Neural progenitor cell (in vitro differentiated cells): Measurements from ENCODE around the gene SLC35A2. TPM values are rescaled to one million over a fixed set of nuclear protein-coding genes. Genes with fewer than 3 reads are reported as not detected.
A peak's percentile ranks its signal among the peaks of the same experiment; 100 is the strongest.

Experiments
- DNase-seq: peaks from one replicate; pipeline ENCODE4 v3.0.0-alpha.2; 2016; ENCODE audit warnings: low spot score
- H2AFZ ChIP-seq: fragments of 200-600 bp; sonication (generic); replicated peaks from 2 replicates; pipeline ENCODE4 v1.6.1; 2016; ENCODE audit warnings: antibody characterized with exemption
- H3F3A ChIP-seq: fragments of 200-600 bp; sonication (generic); 2 replicates; pipeline ENCODE4 v1.6.1; 2016; ENCODE audit warnings: antibody characterized with exemption, low read depth
- H3K27ac ChIP-seq: fragments of 200-600 bp; sonication (generic); 2 replicates; pipeline ENCODE4 v1.5.1; 2016; ENCODE audit warnings: mild to moderate bottlenecking
- H3K27me3 ChIP-seq: fragments of 200-600 bp; sonication (generic); 2 replicates; pipeline ENCODE4 v1.6.1; 2016; ENCODE audit warnings: mild to moderate bottlenecking, moderate library complexity
- H3K36me3 ChIP-seq: fragments of 200-600 bp; sonication (generic); 2 replicates; pipeline ENCODE4 v1.5.1; 2016
- H3K4me1 ChIP-seq: fragments of 200-600 bp; sonication (generic); 2 replicates; pipeline ENCODE4 v1.6.1; 2016; ENCODE audit warnings: mixed run types
- H3K4me2 ChIP-seq: fragments of 200-600 bp; sonication (generic); 2 replicates; pipeline ENCODE4 v1.6.1; 2016
- H3K4me3 ChIP-seq: fragments of 200-600 bp; sonication (generic); 2 replicates; pipeline ENCODE4 v1.5.1; 2016
- H3K79me2 ChIP-seq: fragments of 200-600 bp; sonication (generic); 2 replicates; pipeline ENCODE4 v1.6.1; 2016; ENCODE audit warnings: low read depth
- H3K9ac ChIP-seq: fragments of 200-600 bp; sonication (generic); 2 replicates; pipeline ENCODE4 v1.6.1; 2016
- H3K9me3 ChIP-seq: fragments of 200-600 bp; sonication (generic); 2 replicates; pipeline ENCODE4 v1.5.1; 2016; ENCODE audit warnings: low read depth
- H4K20me1 ChIP-seq: fragments of 200-600 bp; sonication (generic); 2 replicates; pipeline ENCODE4 v1.6.1; 2016; ENCODE audit warnings: low read depth
- H3K27ac Mint-ChIP-seq: 3 replicates; pipeline ENCODE4 v1.8.0; 2021; ENCODE audit warnings: mixed read lengths
- H3K27me3 Mint-ChIP-seq: 2 replicates; pipeline ENCODE4 v1.8.0; 2022; ENCODE audit warnings: low read depth, mild to moderate bottlenecking, inconsistent platforms, moderate library complexity, mixed read lengths; ENCODE audit not compliant: insufficient read depth
- H3K36me3 Mint-ChIP-seq: 3 replicates; pipeline ENCODE4 v1.8.0; 2021; ENCODE audit warnings: mixed read lengths
- H3K4me1 Mint-ChIP-seq: 3 replicates; pipeline ENCODE4 v1.8.0; 2021; ENCODE audit warnings: mixed read lengths
- H3K4me3 Mint-ChIP-seq: 3 replicates; pipeline ENCODE4 v1.8.0; 2021; ENCODE audit warnings: mild to moderate bottlenecking, moderate library complexity, mixed read lengths
- H3K9me3 Mint-ChIP-seq: 3 replicates; pipeline ENCODE4 v1.8.0; 2020; ENCODE audit warnings: mixed read lengths
- CTCF ChIP-seq: fragments of 200-600 bp; sonication (generic); IDR thresholded peaks from 2 replicates; pipeline ENCODE4 v1.5.1; 2017; ENCODE audit warnings: antibody characterized with exemption, mild to moderate bottlenecking
- EZH2 ChIP-seq: fragments of 200-600 bp; sonication (generic); IDR thresholded peaks from 2 replicates; pipeline ENCODE4 v1.6.1; 2017; ENCODE audit warnings: antibody characterized with exemption, mild to moderate bottlenecking, moderate library complexity
- EZH2phosphoT487 ChIP-seq: fragments of 200-600 bp; sonication (generic); IDR thresholded peaks from 2 replicates; pipeline ENCODE4 v1.6.1; 2017; ENCODE audit warnings: antibody characterized with exemption
- total RNA-seq: library from RNA; depleted of rRNA; stranded (reverse); fragments of >200 nt; gene quantifications from 2 replicates; pipeline ENCODE4 v1.2.3, GENCODE V29; 2015; ENCODE audit warnings: low replicate concordance

Gene SLC35A2
- total RNA-seq, 1 donor from 2014 or later: 8.6 TPM

GRCh38 chrX:48957827-48958634 lies 46.6 kb upstream of the SLC35A2 start:
- Histone ChIP-seq H3K4me2 (peak overlapping the region; percentile 80), H3F3A (peaks cover 6% of the 10 kb centered on the region), H3K36me3 (no peaks in the 10 kb centered on the region), H3K27ac (peak overlapping the region; percentile 99), H2AFZ (peak overlapping the region; percentile 88), H3K27me3 (no peaks in the 10 kb centered on the region), H3K9me3 (no peaks in the 10 kb centered on the region), H3K79me2 (peaks cover 41% of the 10 kb centered on the region), H4K20me1 (peaks cover 18% of the 10 kb centered on the region), H3K9ac (peak overlapping the region; percentile 80), H3K4me3 (peak overlapping the region; percentile 60), H3K4me1 (no peaks in the 10 kb centered on the region)
- Mint-ChIP-seq H3K9me3 (peaks cover 18% of the 10 kb centered on the region), H3K27me3 (peaks cover 12% of the 10 kb centered on the region), H3K36me3 (peaks cover 3% of the 10 kb centered on the region), H3K27ac (peak overlapping the region; percentile 100), H3K4me3 (peak overlapping the region; percentile 99), H3K4me1 (peaks cover 17% of the 10 kb centered on the region)
- DNase-seq: peak; percentile 97
- TF ChIP-seq EZH2phosphoT487 (no peak), CTCF (no peak), EZH2 (no peak)

- Histone ChIP-seq H4K20me1 (peaks cover 24% of the 10 kb centered on the region), H3K27me3 (no peaks in the 10 kb centered on the region), H3K4me1 (no peaks in the 10 kb centered on the region), H3F3A (peaks cover 6% of the 10 kb centered on the region), H3K36me3 (no peaks in the 10 kb centered on the region), H2AFZ (peak within 1 kb of the TSS; percentile 88), H3K27ac (peak within 1 kb of the TSS; percentile 99), H3K4me3 (peak within 1 kb of the TSS; percentile 60), H3K9ac (peak within 1 kb of the TSS; percentile 80), H3K9me3 (no peaks in the 10 kb centered on the region), H3K4me2 (peak within 1 kb of the TSS; percentile 80), H3K79me2 (peaks cover 47% of the 10 kb centered on the region)
- Mint-ChIP-seq H3K27me3 (peaks cover 12% of the 10 kb centered on the region), H3K4me1 (peaks cover 17% of the 10 kb centered on the region), H3K27ac (peak within 1 kb of the TSS; percentile 100), H3K4me3 (peak within 1 kb of the TSS; percentile 99), H3K36me3 (peaks cover 3% of the 10 kb centered on the region), H3K9me3 (peaks cover 15% of the 10 kb centered on the region)
- TF ChIP-seq CTCF (no peak), EZH2phosphoT487 (no peak)
- no peak for DNase-seq
These were observed 46.0 kb upstream of the SLC35A2 start, which contains the start of gene OTUD5 for GRCh38 chrX:48957477-48957826. Gene OTUD5 (minus strand): TSS chrX:48957607. CDS start chrX:48957570, 37 bp downstream.

- Histone ChIP-seq H3K79me2 (peaks cover 53% of the 10 kb centered on the region), H4K20me1 (peaks cover 26% of the 10 kb centered on the region), H3K4me3 (peak overlapping the region; percentile 60), H3K9ac (peak overlapping the region; percentile 80), H3K4me1 (no peaks in the 10 kb centered on the region), H3K27ac (no peak overlapping the region), H3K36me3 (no peaks in the 10 kb centered on the region), H3K27me3 (no peaks in the 10 kb centered on the region), H2AFZ (no peak overlapping the region), H3K9me3 (no peaks in the 10 kb centered on the region), H3K4me2 (peak overlapping the region; percentile 80), H3F3A (peaks cover 6% of the 10 kb centered on the region)
- DNase-seq: peak; percentile 33
- Mint-ChIP-seq H3K4me3 (peak overlapping the region; percentile 89), H3K36me3 (peaks cover 3% of the 10 kb centered on the region), H3K4me1 (peaks cover 16% of the 10 kb centered on the region), H3K27ac (peak overlapping the region; percentile 81), H3K27me3 (peaks cover 11% of the 10 kb centered on the region), H3K9me3 (peaks cover 14% of the 10 kb centered on the region)
- TF ChIP-seq EZH2phosphoT487: no peak
- no peak for TF ChIP-seq CTCF
- TF ChIP-seq EZH2: no peak
These were observed 45.4 kb upstream of the SLC35A2 start for GRCh38 chrX:48956728-48957414.
